ENCODE measurements around the gene CEACAM19. TPM values are rescaled to one million over a fixed set of nuclear protein-coding genes. Genes with fewer than 3 reads are reported as not detected.
A peak's percentile ranks its signal among the peaks of the same experiment; 100 is the strongest.

The CEACAM19 gene
- total and polyA plus RNA-seq, 9 of the 15 experiments (the other 6 are each of a cell fraction or from before 2014, with no cell fraction given) = 0.15 to 0.30 (median 0.23) TPM; not detected in 5

DNA sequence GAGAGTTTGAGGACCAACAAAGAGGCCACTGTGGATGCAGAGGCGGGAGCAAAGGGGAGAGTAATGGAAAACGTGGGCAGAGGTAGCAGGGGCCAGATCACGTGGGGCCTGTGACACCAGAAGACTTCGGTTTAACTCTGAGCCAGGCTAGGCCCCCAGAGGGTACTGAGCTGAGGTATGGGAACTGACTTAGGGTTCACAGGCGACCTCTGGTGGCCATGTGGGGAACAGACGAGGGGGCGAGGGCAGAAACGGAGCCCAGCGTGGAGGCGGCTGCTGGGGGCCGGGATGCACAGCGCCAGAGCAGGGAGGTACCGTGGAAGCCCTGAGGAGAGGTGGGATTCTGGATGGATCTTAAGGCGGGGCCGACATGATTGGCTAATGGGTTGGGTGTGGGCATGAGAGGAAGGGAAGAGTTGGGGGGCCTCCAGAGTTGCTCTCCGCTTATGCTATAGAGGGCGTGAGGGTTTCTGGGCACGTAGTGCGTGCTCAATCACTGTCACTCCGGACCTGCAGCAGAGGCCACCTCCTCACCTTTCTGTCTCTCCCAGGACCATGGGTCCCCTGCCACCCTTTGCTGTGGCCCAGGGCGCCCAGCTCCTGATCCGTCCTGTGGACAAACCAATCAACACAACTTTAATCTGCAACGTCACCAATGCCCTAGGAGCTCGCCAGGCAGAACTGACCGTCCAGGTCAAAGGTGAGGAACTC is 13.9 kb upstream of the CEACAM19 start (continued):
- TF ChIP-seq, protein P1, sequence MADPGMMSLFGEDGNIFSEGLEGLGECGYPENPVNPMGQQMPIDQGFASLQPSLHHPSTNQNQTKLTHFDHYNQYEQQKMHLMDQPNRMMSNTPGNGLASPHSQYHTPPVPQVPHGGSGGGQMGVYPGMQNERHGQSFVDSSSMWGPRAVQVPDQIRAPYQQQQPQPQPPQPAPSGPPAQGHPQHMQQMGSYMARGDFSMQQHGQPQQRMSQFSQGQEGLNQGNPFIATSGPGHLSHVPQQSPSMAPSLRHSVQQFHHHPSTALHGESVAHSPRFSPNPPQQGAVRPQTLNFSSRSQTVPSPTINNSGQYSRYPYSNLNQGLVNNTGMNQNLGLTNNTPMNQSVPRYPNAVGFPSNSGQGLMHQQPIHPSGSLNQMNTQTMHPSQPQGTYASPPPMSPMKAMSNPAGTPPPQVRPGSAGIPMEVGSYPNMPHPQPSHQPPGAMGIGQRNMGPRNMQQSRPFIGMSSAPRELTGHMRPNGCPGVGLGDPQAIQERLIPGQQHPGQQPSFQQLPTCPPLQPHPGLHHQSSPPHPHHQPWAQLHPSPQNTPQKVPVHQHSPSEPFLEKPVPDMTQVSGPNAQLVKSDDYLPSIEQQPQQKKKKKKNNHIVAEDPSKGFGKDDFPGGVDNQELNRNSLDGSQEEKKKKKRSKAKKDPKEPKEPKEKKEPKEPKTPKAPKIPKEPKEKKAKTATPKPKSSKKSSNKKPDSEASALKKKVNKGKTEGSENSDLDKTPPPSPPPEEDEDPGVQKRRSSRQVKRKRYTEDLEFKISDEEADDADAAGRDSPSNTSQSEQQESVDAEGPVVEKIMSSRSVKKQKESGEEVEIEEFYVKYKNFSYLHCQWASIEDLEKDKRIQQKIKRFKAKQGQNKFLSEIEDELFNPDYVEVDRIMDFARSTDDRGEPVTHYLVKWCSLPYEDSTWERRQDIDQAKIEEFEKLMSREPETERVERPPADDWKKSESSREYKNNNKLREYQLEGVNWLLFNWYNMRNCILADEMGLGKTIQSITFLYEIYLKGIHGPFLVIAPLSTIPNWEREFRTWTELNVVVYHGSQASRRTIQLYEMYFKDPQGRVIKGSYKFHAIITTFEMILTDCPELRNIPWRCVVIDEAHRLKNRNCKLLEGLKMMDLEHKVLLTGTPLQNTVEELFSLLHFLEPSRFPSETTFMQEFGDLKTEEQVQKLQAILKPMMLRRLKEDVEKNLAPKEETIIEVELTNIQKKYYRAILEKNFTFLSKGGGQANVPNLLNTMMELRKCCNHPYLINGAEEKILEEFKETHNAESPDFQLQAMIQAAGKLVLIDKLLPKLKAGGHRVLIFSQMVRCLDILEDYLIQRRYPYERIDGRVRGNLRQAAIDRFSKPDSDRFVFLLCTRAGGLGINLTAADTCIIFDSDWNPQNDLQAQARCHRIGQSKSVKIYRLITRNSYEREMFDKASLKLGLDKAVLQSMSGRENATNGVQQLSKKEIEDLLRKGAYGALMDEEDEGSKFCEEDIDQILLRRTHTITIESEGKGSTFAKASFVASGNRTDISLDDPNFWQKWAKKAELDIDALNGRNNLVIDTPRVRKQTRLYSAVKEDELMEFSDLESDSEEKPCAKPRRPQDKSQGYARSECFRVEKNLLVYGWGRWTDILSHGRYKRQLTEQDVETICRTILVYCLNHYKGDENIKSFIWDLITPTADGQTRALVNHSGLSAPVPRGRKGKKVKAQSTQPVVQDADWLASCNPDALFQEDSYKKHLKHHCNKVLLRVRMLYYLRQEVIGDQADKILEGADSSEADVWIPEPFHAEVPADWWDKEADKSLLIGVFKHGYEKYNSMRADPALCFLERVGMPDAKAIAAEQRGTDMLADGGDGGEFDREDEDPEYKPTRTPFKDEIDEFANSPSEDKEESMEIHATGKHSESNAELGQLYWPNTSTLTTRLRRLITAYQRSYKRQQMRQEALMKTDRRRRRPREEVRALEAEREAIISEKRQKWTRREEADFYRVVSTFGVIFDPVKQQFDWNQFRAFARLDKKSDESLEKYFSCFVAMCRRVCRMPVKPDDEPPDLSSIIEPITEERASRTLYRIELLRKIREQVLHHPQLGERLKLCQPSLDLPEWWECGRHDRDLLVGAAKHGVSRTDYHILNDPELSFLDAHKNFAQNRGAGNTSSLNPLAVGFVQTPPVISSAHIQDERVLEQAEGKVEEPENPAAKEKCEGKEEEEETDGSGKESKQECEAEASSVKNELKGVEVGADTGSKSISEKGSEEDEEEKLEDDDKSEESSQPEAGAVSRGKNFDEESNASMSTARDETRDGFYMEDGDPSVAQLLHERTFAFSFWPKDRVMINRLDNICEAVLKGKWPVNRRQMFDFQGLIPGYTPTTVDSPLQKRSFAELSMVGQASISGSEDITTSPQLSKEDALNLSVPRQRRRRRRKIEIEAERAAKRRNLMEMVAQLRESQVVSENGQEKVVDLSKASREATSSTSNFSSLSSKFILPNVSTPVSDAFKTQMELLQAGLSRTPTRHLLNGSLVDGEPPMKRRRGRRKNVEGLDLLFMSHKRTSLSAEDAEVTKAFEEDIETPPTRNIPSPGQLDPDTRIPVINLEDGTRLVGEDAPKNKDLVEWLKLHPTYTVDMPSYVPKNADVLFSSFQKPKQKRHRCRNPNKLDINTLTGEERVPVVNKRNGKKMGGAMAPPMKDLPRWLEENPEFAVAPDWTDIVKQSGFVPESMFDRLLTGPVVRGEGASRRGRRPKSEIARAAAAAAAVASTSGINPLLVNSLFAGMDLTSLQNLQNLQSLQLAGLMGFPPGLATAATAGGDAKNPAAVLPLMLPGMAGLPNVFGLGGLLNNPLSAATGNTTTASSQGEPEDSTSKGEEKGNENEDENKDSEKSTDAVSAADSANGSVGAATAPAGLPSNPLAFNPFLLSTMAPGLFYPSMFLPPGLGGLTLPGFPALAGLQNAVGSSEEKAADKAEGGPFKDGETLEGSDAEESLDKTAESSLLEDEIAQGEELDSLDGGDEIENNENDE (IDR thresholded peaks at IDR 0.05; ENCODE audit: low read depth, low read length) = no peak
- TF ChIP-seq ZNF384 (IDR thresholded peaks at IDR 0.05; ENCODE audit: low read depth, low read length) (peak; percentile 25; the same call in 1 of the 2 replicates), SMC3 (conservative IDR thresholded peaks at IDR 0.05; ENCODE audit: insufficient read depth, low read depth, low read length) (peak; percentile 90), ADNP (tag; IDR thresholded peaks at IDR 0.05) (no peak), NFIX (CRISPR knock-in tag; IDR thresholded peaks at IDR 0.05; ENCODE audit: low read depth) (no peak), ZNF551 (CRISPR knock-in tag; IDR thresholded peaks at IDR 0.05) (no peak), EGR1 (conservative IDR thresholded peaks at IDR 0.05) (peak; percentile 68), PHF20 (IDR thresholded peaks at IDR 0.05; ENCODE audit: partially characterized antibody) (no peak), SRSF9 (IDR thresholded peaks at IDR 0.05; ENCODE audit: borderline replicate concordance, low read depth, low read length) (no peak), ZNF121 (CRISPR knock-in tag; conservative IDR thresholded peaks at IDR 0.05) (no peak), EWSR1 (IDR thresholded peaks at IDR 0.05; ENCODE audit: borderline replicate concordance, low read depth, partially characterized antibody) (no peak), MYC (IDR thresholded peaks at IDR 0.05; ENCODE audit: low read depth, low read length) (0 out of 2 replicates have a peak, but pooled peaks have one; percentile 17), MYC (CRISPR knock-in tag; IDR thresholded peaks at IDR 0.05; ENCODE audit: borderline replicate concordance, low read depth) (no peak), RB1 (IDR thresholded peaks at IDR 0.05; ENCODE audit: low read depth) (peak; percentile 63)
- TF ChIP-seq, protein P2, sequence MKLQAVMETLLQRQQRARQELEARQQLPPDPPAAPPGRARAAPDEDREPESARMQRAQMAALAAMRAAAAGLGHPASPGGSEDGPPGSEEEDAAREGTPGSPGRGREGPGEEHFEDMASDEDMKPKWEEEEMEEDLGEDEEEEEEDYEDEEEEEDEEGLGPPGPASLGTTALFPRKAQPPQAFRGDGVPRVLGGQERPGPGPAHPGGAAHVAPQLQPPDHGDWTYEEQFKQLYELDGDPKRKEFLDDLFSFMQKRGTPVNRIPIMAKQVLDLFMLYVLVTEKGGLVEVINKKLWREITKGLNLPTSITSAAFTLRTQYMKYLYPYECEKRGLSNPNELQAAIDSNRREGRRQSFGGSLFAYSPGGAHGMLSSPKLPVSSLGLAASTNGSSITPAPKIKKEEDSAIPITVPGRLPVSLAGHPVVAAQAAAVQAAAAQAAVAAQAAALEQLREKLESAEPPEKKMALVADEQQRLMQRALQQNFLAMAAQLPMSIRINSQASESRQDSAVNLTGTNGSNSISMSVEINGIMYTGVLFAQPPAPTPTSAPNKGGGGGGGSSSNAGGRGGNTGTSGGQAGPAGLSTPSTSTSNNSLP (IDR thresholded peaks at IDR 0.05; ENCODE audit: borderline replicate concordance, low read depth, low read length) = no peak
